ENCODE measurements around the gene C1QL2.

C1QL2 gene

GRCh38 chr2:119174216-119174992 lies 15.9 kb upstream of the C1QL2 start:
- no peak overlapping the region for H3K4me3 ChIP-seq (ENCODE audit: low read depth, low read length)
- DNase-seq (ENCODE audit: low read depth) = peak; percentile 41
- TF ChIP-seq CTCF (conservative IDR thresholded peaks at IDR 0.05; ENCODE audit: low read depth, low read length) = peak; percentile 85

DNA sequence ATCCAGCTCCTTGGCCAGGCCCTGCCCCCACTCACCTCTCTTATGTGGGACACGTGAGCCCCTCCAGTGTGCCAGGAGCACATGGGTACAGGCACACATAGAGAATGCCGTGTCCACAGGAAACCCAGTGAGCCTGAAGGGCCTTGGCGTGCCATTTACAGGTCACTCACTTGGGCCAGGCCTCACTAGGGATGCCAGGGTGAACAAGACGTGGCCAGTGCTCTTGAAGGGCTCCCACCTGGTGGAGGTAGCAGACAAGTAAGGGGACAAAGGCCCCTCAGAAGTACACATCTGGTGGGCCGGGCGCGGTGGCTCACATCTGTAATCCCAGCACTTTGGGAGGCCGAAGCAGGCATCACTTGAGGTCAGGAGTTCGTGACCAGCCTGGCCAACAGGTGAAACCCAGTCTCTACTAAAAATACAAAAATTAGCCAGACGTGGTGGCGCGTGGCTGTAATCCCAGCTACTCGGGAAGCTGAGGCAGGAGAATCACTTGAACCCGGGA lies 15.1 kb upstream of the C1QL2 start:
- no peak overlapping the region for H3K4me3 ChIP-seq (ENCODE audit: low read depth, low read length)
- no peak for TF ChIP-seq CTCF (conservative IDR thresholded peaks at IDR 0.05; ENCODE audit: low read depth, low read length)
- no peak for DNase-seq (ENCODE audit: low read depth)

DNA sequence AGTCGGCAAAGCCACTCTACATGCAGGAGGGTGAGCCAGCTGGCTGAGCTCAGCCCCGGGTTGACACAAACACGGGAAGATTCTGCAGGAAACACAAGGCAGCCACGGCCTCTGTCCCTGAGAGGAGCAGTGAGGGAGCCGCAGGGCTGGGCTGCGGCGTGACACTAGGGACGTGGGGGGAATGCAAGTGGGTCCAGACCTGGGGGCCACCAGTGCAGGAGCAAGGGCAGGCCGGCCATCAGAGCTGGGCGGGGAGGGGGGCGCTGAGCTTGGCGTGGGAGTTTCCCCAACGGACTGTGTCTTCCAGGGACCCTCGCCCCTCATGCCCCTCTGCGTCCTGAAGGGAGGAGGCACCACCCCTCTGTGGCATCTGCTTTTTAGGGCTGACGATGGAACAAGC lies 12.0 kb upstream of the C1QL2 start:
- no peak overlapping the region for H3K4me3 ChIP-seq (ENCODE audit: low read depth, low read length)
- no peak for DNase-seq (ENCODE audit: low read depth)
- TF ChIP-seq CTCF (conservative IDR thresholded peaks at IDR 0.05; ENCODE audit: low read depth, low read length) = no peak

DNA sequence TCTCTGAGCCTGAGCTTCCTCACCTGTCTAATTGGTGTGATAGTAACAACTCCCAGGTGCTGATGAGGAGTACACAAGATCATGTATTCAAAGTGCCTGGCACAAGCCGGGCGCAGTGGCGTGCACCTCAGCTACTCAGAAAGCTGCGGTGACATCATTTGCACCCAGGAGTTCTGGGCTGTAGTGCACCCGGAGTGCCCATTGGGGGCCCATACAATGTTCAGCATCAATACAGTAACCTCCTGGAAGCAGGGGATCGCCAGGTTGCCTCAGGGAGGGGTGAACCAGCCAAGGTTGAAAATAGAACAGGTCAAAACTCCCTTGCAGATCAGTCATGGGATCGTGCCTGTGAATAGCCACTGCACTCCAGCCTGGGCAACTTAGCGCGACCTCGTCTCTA lies 11.2 kb upstream of the C1QL2 start:
- DNase-seq (ENCODE audit: low read depth) = no peak
- no peak overlapping the region for H3K4me3 ChIP-seq (ENCODE audit: low read depth, low read length)
- TF ChIP-seq CTCF (conservative IDR thresholded peaks at IDR 0.05; ENCODE audit: low read depth, low read length) = no peak

DNA sequence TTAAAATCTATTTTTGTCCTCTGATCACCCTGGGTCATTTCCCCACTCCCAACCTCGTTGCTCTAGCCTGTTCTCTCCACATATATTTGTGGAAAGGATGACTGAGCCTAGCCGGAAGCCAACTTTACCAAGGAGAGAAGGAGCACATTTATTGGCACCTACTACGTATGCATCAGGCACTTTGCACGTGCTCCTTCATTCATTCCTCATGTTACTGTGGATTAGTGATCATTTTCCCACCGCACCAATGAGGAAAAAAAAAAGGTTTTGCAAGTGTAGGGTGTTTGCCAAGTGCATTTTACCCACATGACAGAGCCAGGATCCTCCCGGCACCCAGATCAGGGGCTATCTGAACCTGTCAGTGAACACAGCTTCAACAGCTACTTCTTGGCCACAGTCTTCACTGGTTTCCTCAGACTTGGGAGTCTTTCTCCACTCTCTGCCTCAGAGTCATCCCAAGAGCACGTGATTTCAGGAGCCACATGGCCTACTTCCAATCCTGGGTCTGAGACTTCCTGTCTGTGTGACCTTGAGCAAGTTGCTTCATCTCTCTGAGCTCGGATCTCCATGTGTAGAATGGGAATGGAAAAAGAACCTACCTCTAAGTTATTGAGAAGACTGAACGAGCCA lies 1.9 kb upstream of the C1QL2 start:
- no peak overlapping the region for H3K4me3 ChIP-seq (ENCODE audit: low read depth, low read length)
- DNase-seq (ENCODE audit: low read depth) = peak; percentile 13
- TF ChIP-seq CTCF (conservative IDR thresholded peaks at IDR 0.05; ENCODE audit: low read depth, low read length) = no peak

- no peak for DNase-seq (ENCODE audit: low read depth)
- TF ChIP-seq CTCF (conservative IDR thresholded peaks at IDR 0.05; ENCODE audit: low read depth, low read length) = no peak
- H3K4me3 ChIP-seq (ENCODE audit: low read depth, low read length) = no peak overlapping the region
Observed at GRCh38 chr2:119157850-119158511, 570 bp downstream of the C1QL2 start.

Measured in choroid plexus epithelial cell (primary cell).